HepG2 (cell line): Measurements from ENCODE around the gene MVP. TPM values are rescaled to one million over a fixed set of nuclear protein-coding genes. Genes with fewer than 3 reads are reported as not detected.

Source experiments
- BCL6 ChIP-seq: IDR thresholded peaks from 2 replicates; pipeline ENCODE4 v1.6.1; 2016; ENCODE audit warnings: missing genetic modification reagents, missing compliant biosample characterization
- FIP1L1 ChIP-seq: fragments of 200-400 bp; formaldehyde crosslinking; IDR thresholded peaks from 2 replicates; pipeline ENCODE4 v1.6.1; 2018; ENCODE audit warnings: low read depth, mild to moderate bottlenecking, low read length, moderate library complexity, borderline replicate concordance; ENCODE audit not compliant: insufficient read depth
- GATAD1 ChIP-seq: IDR thresholded peaks from 2 replicates; pipeline ENCODE4 v1.6.1; 2016; ENCODE audit warnings: missing genetic modification reagents, missing compliant biosample characterization
- HBP1 ChIP-seq: IDR thresholded peaks from 2 replicates; pipeline ENCODE4 v1.6.1; 2016; ENCODE audit warnings: low read depth, control low read depth
- KLF12 ChIP-seq: sonication (generic); formaldehyde crosslinking; IDR thresholded peaks from 2 replicates; pipeline ENCODE4 v1.4.0; 2020; ENCODE audit warnings: missing genetic modification reagents, borderline replicate concordance
- MAFK ChIP-seq, 2 experiments: IDR thresholded peaks in 1 of 2; conservative IDR thresholded peaks in 1 of 2; 2 replicates each; pipeline ENCODE4 v1.6.1; 2011; ENCODE audit warnings: improper control_type of control experiment in 2 of 2, low read length in 2 of 2
- NFE2 ChIP-seq: sonication (generic); formaldehyde crosslinking; IDR thresholded peaks from 2 replicates; pipeline ENCODE4 v1.4.0; 2020; ENCODE audit warnings: missing genetic modification reagents
- NFIB ChIP-seq: sonication (generic); formaldehyde crosslinking; IDR thresholded peaks from 2 replicates; pipeline ENCODE4 v1.9.0; 2021; ENCODE audit warnings: missing genetic modification reagents, mild to moderate bottlenecking, borderline replicate concordance
- POLR2G ChIP-seq: fragments of 200-400 bp; formaldehyde crosslinking; IDR thresholded peaks from 2 replicates; pipeline ENCODE4 v1.6.1; 2018; ENCODE audit warnings: mild to moderate bottlenecking, low read depth, low read length, moderate library complexity
- SALL2 ChIP-seq: sonication (generic); formaldehyde crosslinking; IDR thresholded peaks from 2 replicates; pipeline ENCODE4 v1.8.1; 2023; ENCODE audit warnings: mild to moderate bottlenecking, missing genetic modification reagents, inconsistent platforms
- TAF1 ChIP-seq: sonication (generic); formaldehyde crosslinking; IDR thresholded peaks from 2 replicates; pipeline ENCODE4 v1.4.0; 2020; ENCODE audit warnings: missing genetic modification reagents
- TCF7 ChIP-seq: sonication (generic); IDR thresholded peaks from 2 replicates; pipeline ENCODE4 v1.6.1; 2016; ENCODE audit warnings: antibody characterized with exemption, low read depth
- ZC3H4 ChIP-seq: sonication (generic); formaldehyde crosslinking; IDR thresholded peaks from 2 replicates; pipeline ENCODE4 v1.4.0; 2020; ENCODE audit warnings: missing genetic modification reagents, borderline replicate concordance
- ZMYM2 ChIP-seq: sonication (generic); formaldehyde crosslinking; IDR thresholded peaks from 2 replicates; pipeline ENCODE4 v1.8.0; 2022; ENCODE audit warnings: mild to moderate bottlenecking, missing genetic modification reagents
- ZNF335 ChIP-seq: sonication (generic); formaldehyde crosslinking; IDR thresholded peaks from 2 replicates; pipeline ENCODE4 v1.4.0; 2020; ENCODE audit warnings: missing genetic modification reagents
- ZNF430 ChIP-seq: sonication (generic); formaldehyde crosslinking; IDR thresholded peaks from 2 replicates; pipeline ENCODE4 v1.9.0; 2021; ENCODE audit warnings: mild to moderate bottlenecking, missing genetic modification reagents
- ZNF7 ChIP-seq: IDR thresholded peaks from 2 replicates; pipeline ENCODE4 v1.6.1; 2016; ENCODE audit warnings: missing biosample characterization, missing genetic modification reagents
- ZNF713 ChIP-seq: sonication (generic); formaldehyde crosslinking; IDR thresholded peaks from 2 replicates; pipeline ENCODE4 v1.4.0; 2020; ENCODE audit warnings: mild to moderate bottlenecking, missing genetic modification reagents
- ZNF776 ChIP-seq: sonication (generic); formaldehyde crosslinking; IDR thresholded peaks from 2 replicates; pipeline ENCODE4 v1.4.0; 2020; ENCODE audit warnings: mild to moderate bottlenecking, missing genetic modification reagents
- polyA plus RNA-seq, 8 experiments: library from polyadenylated mRNA; depleted of rRNA in 3 of 8; stranded (reverse) in 7 of 8; unstranded in 1 of 8; fragments of >200 nt; fragmentation: Illumina TruSeq in 4 of 8; extraction: Trizol in 4 of 8; gene quantifications; 2 replicates each; pipeline versions ENCODE4 v1.2.1 to v1.2.3, GENCODE V29; 2011 to 2016; ENCODE audit warnings: low read depth in 4 of 8, missing spikeins in 1 of 8, mixed read lengths in 1 of 8; ENCODE audit not compliant: insufficient read depth in 1 of 8
- total RNA-seq, 5 experiments: library from RNA; depleted of rRNA; stranded (reverse); fragments of >200 nt; fragmentation: Illumina TruSeq; extraction: Trizol; gene quantifications; 2 replicates each; pipeline ENCODE4 v1.2.3, GENCODE V29; 2016; ENCODE audit warnings: low read depth in 1 of 5
- TF ChIP-seq, protein P1 (sequence below): IDR thresholded peaks from 2 replicates; pipeline ENCODE4 v1.6.1; 2016; ENCODE audit warnings: low read depth, missing genetic modification reagents, missing compliant biosample characterization
- TF ChIP-seq, protein P2 (sequence below): sonication (generic); formaldehyde crosslinking; IDR thresholded peaks from 2 replicates; pipeline ENCODE4 v1.5.1; 2020; ENCODE audit warnings: missing genetic modification reagents, mild to moderate bottlenecking, borderline replicate concordance

MVP gene
- total and polyA plus RNA-seq, 2 of the 13 experiments (the other 11 are each of a cell fraction or from before 2014, with no cell fraction given), result 22.9 to 43.5 TPM

- TF ChIP-seq, protein P1, sequence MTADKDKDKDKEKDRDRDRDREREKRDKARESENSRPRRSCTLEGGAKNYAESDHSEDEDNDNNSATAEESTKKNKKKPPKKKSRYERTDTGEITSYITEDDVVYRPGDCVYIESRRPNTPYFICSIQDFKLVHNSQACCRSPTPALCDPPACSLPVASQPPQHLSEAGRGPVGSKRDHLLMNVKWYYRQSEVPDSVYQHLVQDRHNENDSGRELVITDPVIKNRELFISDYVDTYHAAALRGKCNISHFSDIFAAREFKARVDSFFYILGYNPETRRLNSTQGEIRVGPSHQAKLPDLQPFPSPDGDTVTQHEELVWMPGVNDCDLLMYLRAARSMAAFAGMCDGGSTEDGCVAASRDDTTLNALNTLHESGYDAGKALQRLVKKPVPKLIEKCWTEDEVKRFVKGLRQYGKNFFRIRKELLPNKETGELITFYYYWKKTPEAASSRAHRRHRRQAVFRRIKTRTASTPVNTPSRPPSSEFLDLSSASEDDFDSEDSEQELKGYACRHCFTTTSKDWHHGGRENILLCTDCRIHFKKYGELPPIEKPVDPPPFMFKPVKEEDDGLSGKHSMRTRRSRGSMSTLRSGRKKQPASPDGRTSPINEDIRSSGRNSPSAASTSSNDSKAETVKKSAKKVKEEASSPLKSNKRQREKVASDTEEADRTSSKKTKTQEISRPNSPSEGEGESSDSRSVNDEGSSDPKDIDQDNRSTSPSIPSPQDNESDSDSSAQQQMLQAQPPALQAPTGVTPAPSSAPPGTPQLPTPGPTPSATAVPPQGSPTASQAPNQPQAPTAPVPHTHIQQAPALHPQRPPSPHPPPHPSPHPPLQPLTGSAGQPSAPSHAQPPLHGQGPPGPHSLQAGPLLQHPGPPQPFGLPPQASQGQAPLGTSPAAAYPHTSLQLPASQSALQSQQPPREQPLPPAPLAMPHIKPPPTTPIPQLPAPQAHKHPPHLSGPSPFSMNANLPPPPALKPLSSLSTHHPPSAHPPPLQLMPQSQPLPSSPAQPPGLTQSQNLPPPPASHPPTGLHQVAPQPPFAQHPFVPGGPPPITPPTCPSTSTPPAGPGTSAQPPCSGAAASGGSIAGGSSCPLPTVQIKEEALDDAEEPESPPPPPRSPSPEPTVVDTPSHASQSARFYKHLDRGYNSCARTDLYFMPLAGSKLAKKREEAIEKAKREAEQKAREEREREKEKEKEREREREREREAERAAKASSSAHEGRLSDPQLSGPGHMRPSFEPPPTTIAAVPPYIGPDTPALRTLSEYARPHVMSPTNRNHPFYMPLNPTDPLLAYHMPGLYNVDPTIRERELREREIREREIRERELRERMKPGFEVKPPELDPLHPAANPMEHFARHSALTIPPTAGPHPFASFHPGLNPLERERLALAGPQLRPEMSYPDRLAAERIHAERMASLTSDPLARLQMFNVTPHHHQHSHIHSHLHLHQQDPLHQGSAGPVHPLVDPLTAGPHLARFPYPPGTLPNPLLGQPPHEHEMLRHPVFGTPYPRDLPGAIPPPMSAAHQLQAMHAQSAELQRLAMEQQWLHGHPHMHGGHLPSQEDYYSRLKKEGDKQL (CRISPR knock-in tag), result no peak
- 0 out of 2 replicates have a peak, but pooled peaks have one; percentile 7 for TF ChIP-seq NFE2 (CRISPR knock-in tag)
- peak; percentile 87; the same call in 1 of the 2 replicates for TF ChIP-seq ZMYM2
- peak; percentile 99 for TF ChIP-seq ZNF430
- peak; percentile 96 for TF ChIP-seq HBP1 (CRISPR knock-in tag)
- 0 out of 2 replicates have a peak, but pooled peaks have one; percentile 29 for TF ChIP-seq BCL6
- no peak for TF ChIP-seq ZNF335
- peak; percentile 79; the same call in 1 of the 2 replicates for TF ChIP-seq ZNF713 (CRISPR knock-in tag)
- peak; percentile 85 for TF ChIP-seq GATAD1 (CRISPR knock-in tag)
- TF ChIP-seq ZC3H4, result no peak; the same call in 1 of the 2 replicates
- TF ChIP-seq ZNF7 (CRISPR knock-in tag), result no peak
- peak; percentile 95 for TF ChIP-seq KLF12 (CRISPR knock-in tag)
- TF ChIP-seq MAFK (conservative IDR thresholded peaks at IDR 0.05 in 1 of 2, IDR thresholded peaks at IDR 0.05 in 1 of 2; ENCODE audit: low read length in 2 of 2), result no peak
- TF ChIP-seq FIP1L1, result no peak
- no peak; the same call in 1 of the 2 replicates for TF ChIP-seq NFIB (CRISPR knock-in tag)
- TF ChIP-seq SALL2 (CRISPR knock-in tag), result peak; percentile 98
- TF ChIP-seq, protein P2, sequence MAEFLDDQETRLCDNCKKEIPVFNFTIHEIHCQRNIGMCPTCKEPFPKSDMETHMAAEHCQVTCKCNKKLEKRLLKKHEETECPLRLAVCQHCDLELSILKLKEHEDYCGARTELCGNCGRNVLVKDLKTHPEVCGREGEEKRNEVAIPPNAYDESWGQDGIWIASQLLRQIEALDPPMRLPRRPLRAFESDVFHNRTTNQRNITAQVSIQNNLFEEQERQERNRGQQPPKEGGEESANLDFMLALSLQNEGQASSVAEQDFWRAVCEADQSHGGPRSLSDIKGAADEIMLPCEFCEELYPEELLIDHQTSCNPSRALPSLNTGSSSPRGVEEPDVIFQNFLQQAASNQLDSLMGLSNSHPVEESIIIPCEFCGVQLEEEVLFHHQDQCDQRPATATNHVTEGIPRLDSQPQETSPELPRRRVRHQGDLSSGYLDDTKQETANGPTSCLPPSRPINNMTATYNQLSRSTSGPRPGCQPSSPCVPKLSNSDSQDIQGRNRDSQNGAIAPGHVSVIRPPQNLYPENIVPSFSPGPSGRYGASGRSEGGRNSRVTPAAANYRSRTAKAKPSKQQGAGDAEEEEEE (CRISPR knock-in tag), result 0 out of 2 replicates have a peak, but pooled peaks have one; percentile 63
- peak; percentile 100 for TF ChIP-seq ZNF776 (CRISPR knock-in tag)
- peak; percentile 62; the same call in 1 of the 2 replicates for TF ChIP-seq POLR2G
- TF ChIP-seq TAF1, result peak; percentile 83
- TF ChIP-seq TCF7, result no peak
Measured at GRCh38 chr16:29807426-29808218, 12.6 kb upstream of the MVP start (continued).
